HepG2 (cell line): Measurements from ENCODE around the gene WIF1. TPM values are rescaled to one million over a fixed set of nuclear protein-coding genes. Genes with fewer than 3 reads are reported as not detected.

Experiments used
- ETV6 ChIP-seq: sonication (generic); formaldehyde crosslinking; conservative IDR thresholded peaks from 2 replicates; pipeline ENCODE4 v1.4.0; 2020; ENCODE audit warnings: missing genetic modification reagents
- HNF4A ChIP-seq: sonication (generic); formaldehyde crosslinking; IDR thresholded peaks from 2 replicates; pipeline ENCODE4 v1.4.0; 2020; ENCODE audit warnings: missing genetic modification reagents
- MNT ChIP-seq: fragments of 450-650 bp; IDR thresholded peaks from 2 replicates; pipeline ENCODE4 v1.6.1; 2016
- NR2C2 ChIP-seq: sonication (generic); formaldehyde crosslinking; IDR thresholded peaks from 2 replicates; pipeline ENCODE4 v1.4.0; 2020; ENCODE audit warnings: missing genetic modification reagents, mild to moderate bottlenecking, moderate library complexity, borderline replicate concordance
- SALL1 ChIP-seq: sonication (generic); formaldehyde crosslinking; IDR thresholded peaks from 2 replicates; pipeline ENCODE4 v1.8.0; 2022; ENCODE audit warnings: mild to moderate bottlenecking, missing genetic modification reagents
- SAP130 ChIP-seq: IDR thresholded peaks from 2 replicates; pipeline ENCODE4 v1.6.1; 2016; ENCODE audit warnings: low read depth
- SOX13 ChIP-seq, 3 experiments: fragments of 450-650 bp in 1 of 3; sonication (generic) in 1 of 3; formaldehyde crosslinking in 1 of 3; IDR thresholded peaks in 2 of 3; conservative IDR thresholded peaks in 1 of 3; 2 replicates each; pipeline versions ENCODE4 v1.5.0 to v1.6.1; 2016 to 2020; ENCODE audit warnings: antibody characterized with exemption in 1 of 3, mild to moderate bottlenecking in 1 of 3, missing compliant biosample characterization in 1 of 3, missing genetic modification reagents in 1 of 3, moderate library complexity in 1 of 3
- TAF15 ChIP-seq: fragments of 200-400 bp; formaldehyde crosslinking; IDR thresholded peaks from one replicate; pipeline ENCODE4 v1.6.1; 2018; ENCODE audit warnings: mild to moderate bottlenecking, low read depth, low read length; ENCODE audit not compliant: poor library complexity, severe bottlenecking
- TBX3 ChIP-seq: fragments of 450-650 bp; IDR thresholded peaks from 2 replicates; pipeline ENCODE4 v1.6.1; 2017; ENCODE audit warnings: antibody characterized with exemption, mild to moderate bottlenecking, inconsistent platforms, borderline replicate concordance
- TFAP4 ChIP-seq: sonication (generic); IDR thresholded peaks from 2 replicates; pipeline ENCODE4 v1.6.1; 2016; ENCODE audit warnings: low read depth, borderline replicate concordance
- ZFY ChIP-seq: sonication (generic); formaldehyde crosslinking; IDR thresholded peaks from 2 replicates; pipeline ENCODE4 v1.4.0; 2020; ENCODE audit warnings: missing genetic modification reagents
- ZFYVE20 ChIP-seq: sonication (generic); formaldehyde crosslinking; IDR thresholded peaks from 2 replicates; pipeline ENCODE4 v1.8.0; 2023; ENCODE audit warnings: low read depth, mild to moderate bottlenecking, moderate library complexity, missing genetic modification reagents, borderline replicate concordance
- ZNF362 ChIP-seq: sonication (generic); formaldehyde crosslinking; IDR thresholded peaks from 2 replicates; pipeline ENCODE4 v1.4.0; 2020; ENCODE audit warnings: missing genetic modification reagents, mild to moderate bottlenecking, borderline replicate concordance
- ZNF577 ChIP-seq: sonication (generic); formaldehyde crosslinking; IDR thresholded peaks from 2 replicates; pipeline ENCODE4 v1.4.0; 2020; ENCODE audit warnings: mild to moderate bottlenecking, low read depth, missing genetic modification reagents, borderline replicate concordance
- ZNF841 ChIP-seq: sonication (generic); formaldehyde crosslinking; IDR thresholded peaks from 2 replicates; pipeline ENCODE4 v1.8.1; 2023; ENCODE audit warnings: missing genetic modification reagents, borderline replicate concordance
- polyA plus RNA-seq, 8 experiments: library from polyadenylated mRNA; depleted of rRNA in 3 of 8; stranded (reverse) in 7 of 8; unstranded in 1 of 8; fragments of >200 nt; fragmentation: Illumina TruSeq in 4 of 8; extraction: Trizol in 4 of 8; gene quantifications; 2 replicates each; pipeline versions ENCODE4 v1.2.1 to v1.2.3, GENCODE V29; 2011 to 2016; ENCODE audit warnings: low read depth in 4 of 8, missing spikeins in 1 of 8, mixed read lengths in 1 of 8; ENCODE audit not compliant: insufficient read depth in 1 of 8
- total RNA-seq, 5 experiments: library from RNA; depleted of rRNA; stranded (reverse); fragments of >200 nt; fragmentation: Illumina TruSeq; extraction: Trizol; gene quantifications; 2 replicates each; pipeline ENCODE4 v1.2.3, GENCODE V29; 2016; ENCODE audit warnings: low read depth in 1 of 5

WIF1 gene
- total and polyA plus RNA-seq, 2 of the 13 experiments (the other 11 are each of a cell fraction or from before 2014, with no cell fraction given) = not detected

- TF ChIP-seq TFAP4 (0 out of 2 replicates have a peak, but pooled peaks have one; percentile 9), SALL1 (CRISPR knock-in tag) (no peak; the same call in 1 of the 2 replicates), ZNF841 (CRISPR knock-in tag) (no peak), NR2C2 (CRISPR knock-in tag) (no peak), HNF4A (peak; percentile 47), ZNF577 (no peak), ZFY (no peak), SOX13 (IDR thresholded peaks at IDR 0.05) (no peak), SOX13 (CRISPR knock-in tag; conservative IDR thresholded peaks at IDR 0.05 in 1 of 2, IDR thresholded peaks at IDR 0.05 in 1 of 2) (peak in 1 of 2 experiments; percentile 53; a peak in 1 of 4 replicates), ETV6 (CRISPR knock-in tag) (no peak), TAF15 (no peak), SAP130 (CRISPR knock-in tag) (peak; percentile 38; the same call in 1 of the 2 replicates), ZFYVE20 (no peak), MNT (no peak), TBX3 (peak; percentile 64; the same call in 1 of the 2 replicates), ZNF362 (CRISPR knock-in tag) (peak; percentile 62; the same call in 1 of the 2 replicates)
These were observed 7.5 kb downstream of the WIF1 start (continued) for GRCh38 chr12:65113621-65114035.
